AG04450 (cell line): ENCODE data around the gene INO80D. TPM values are rescaled to one million over a fixed set of nuclear protein-coding genes. Genes with fewer than 3 reads are reported as not detected.
A peak's percentile ranks its signal among the peaks of the same experiment; 100 is the strongest.

ENCODE experiments used
- CTCF ChIA-PET: fragments of 300-600, 350-600 bp; formaldehyde crosslinking; extraction: SDS; loops from one replicate; lab custom pipeline; 2022; ENCODE audit warnings: antibody characterized with exemption, inconsistent platforms; lab: Charles Lee
- POLR2A ChIA-PET: fragments of 350-600 bp; formaldehyde crosslinking; extraction: SDS; loops from one replicate; lab custom pipeline; 2021; ENCODE audit warnings: antibody characterized with exemption, inconsistent platforms; lab: Yijun Ruan, JAX
- DNase-seq: peaks from one replicate; pipeline ENCODE4 v3.0.0-alpha.2; 2011; ENCODE audit warnings: low read depth, low spot score
- H3K27ac ChIP-seq: one replicate; pipeline ENCODE4 v1.5.1; 2012; ENCODE audit warnings: low read depth, low read length, control low read depth
- H3K27me3 ChIP-seq: one replicate; pipeline ENCODE4 v1.6.0; 2012; ENCODE audit warnings: low read length; ENCODE audit not compliant: control insufficient read depth, insufficient read depth
- H3K4me3 ChIP-seq: 2 replicates; pipeline ENCODE4 v1.5.1; 2011; ENCODE audit warnings: mild to moderate bottlenecking, low read depth, low read length, control low read depth
- H3K9me3 ChIP-seq: 2 replicates; pipeline ENCODE4 v1.5.1; 2012; ENCODE audit warnings: low read length; ENCODE audit not compliant: control insufficient read depth, insufficient read depth
- CTCF ChIP-seq: IDR thresholded peaks from 2 replicates; pipeline ENCODE4 v1.5.1; 2011; ENCODE audit warnings: low read depth, low read length, control low read depth, inconsistent platforms
- polyA plus RNA-seq: library from polyadenylated mRNA; depleted of rRNA; stranded (reverse); fragments of >200 nt; gene quantifications from 2 replicates; pipeline ENCODE4 v1.2.3, GENCODE V29; 2011

The INO80D gene
- polyA plus RNA-seq, 1 experiment, result 3.4 TPM

- H3K27me3 ChIP-seq, result no peaks in the 10 kb centered on the region
- no peak for DNase-seq
- peaks cover 7% of the 10 kb centered on the region for H3K9me3 ChIP-seq
- CTCF ChIA-PET, result no interaction called here
- H3K27ac ChIP-seq, result no peak overlapping the region
- no peak for TF ChIP-seq CTCF
- no peak overlapping the region for H3K4me3 ChIP-seq
- POLR2A ChIA-PET, result no interaction called here
These were observed 53.9 kb downstream of the INO80D start for GRCh38 chr2:206031950-206032567.

GRCh38 chr2:206031162-206031784 lies 54.7 kb downstream of the INO80D start:
- Histone ChIP-seq H3K4me3 (no peak overlapping the region), H3K9me3 (peaks cover 7% of the 10 kb centered on the region), H3K27ac (no peak overlapping the region), H3K27me3 (no peaks in the 10 kb centered on the region)
- no peak for TF ChIP-seq CTCF
- DNase-seq, result no peak
- ChIA-PET POLR2A (interaction anchor here (0.6 to 0.9 kb wide), 2 partner anchors 14 to 43 kb away, joined by 3 to 4 read pairs; no protein-coding TSS in a partner anchor), CTCF (interaction anchor here (0.7 kb wide), 1 partner anchor 19 kb away, joined by 4 read pairs; no protein-coding TSS in a partner anchor)

GRCh38 chr2:206028101-206028500 lies 57.9 kb downstream of the INO80D start:
- POLR2A ChIA-PET, result no interaction called here
- H3K27me3 ChIP-seq, result no peaks in the 10 kb centered on the region
- TF ChIP-seq CTCF, result no peak
- CTCF ChIA-PET, result no interaction called here
- H3K9me3 ChIP-seq, result peaks cover 7% of the 10 kb centered on the region
- DNase-seq, result no peak
- no peak overlapping the region for H3K4me3 ChIP-seq
- no peak overlapping the region for H3K27ac ChIP-seq

- POLR2A ChIA-PET, result no interaction called here
- DNase-seq, result no peak
- no peaks in the 10 kb centered on the region for H3K27me3 ChIP-seq
These were observed 62.8 kb downstream of the INO80D start for GRCh38 chr2:206023183-206023582.

More at GRCh38 chr2:206023183-206023582, 62.8 kb downstream of the INO80D start:
- peak; percentile 30; the same call in 1 of the 2 replicates for TF ChIP-seq CTCF
- CTCF ChIA-PET, result no interaction called here
- no peak overlapping the region for H3K27ac ChIP-seq
- no peak overlapping the region for H3K4me3 ChIP-seq
- H3K9me3 ChIP-seq, result no peaks in the 10 kb centered on the region
